Testis (tissue), 2 donors: ENCODE data around the gene CCDC121.

Experiments
- POLR2A ChIP-seq: fragments of 450-650 bp; IDR thresholded peaks from one replicate; pipeline ENCODE4 v1.6.1; 2017; ENCODE audit warnings: antibody characterized with exemption, mild to moderate bottlenecking, moderate library complexity
- TF ChIP-seq, protein P1 (sequence below), 3 experiments: fragments of 450-650 bp in 2 of 3; fragments of 200-600 bp in 1 of 3; sonication (generic) in 1 of 3; IDR thresholded peaks; one replicate each; pipeline ENCODE4 v1.5.1; 2016 to 2019; ENCODE audit warnings: antibody characterized with exemption in 3 of 3, mild to moderate bottlenecking in 2 of 3, moderate library complexity in 1 of 3

DNA sequence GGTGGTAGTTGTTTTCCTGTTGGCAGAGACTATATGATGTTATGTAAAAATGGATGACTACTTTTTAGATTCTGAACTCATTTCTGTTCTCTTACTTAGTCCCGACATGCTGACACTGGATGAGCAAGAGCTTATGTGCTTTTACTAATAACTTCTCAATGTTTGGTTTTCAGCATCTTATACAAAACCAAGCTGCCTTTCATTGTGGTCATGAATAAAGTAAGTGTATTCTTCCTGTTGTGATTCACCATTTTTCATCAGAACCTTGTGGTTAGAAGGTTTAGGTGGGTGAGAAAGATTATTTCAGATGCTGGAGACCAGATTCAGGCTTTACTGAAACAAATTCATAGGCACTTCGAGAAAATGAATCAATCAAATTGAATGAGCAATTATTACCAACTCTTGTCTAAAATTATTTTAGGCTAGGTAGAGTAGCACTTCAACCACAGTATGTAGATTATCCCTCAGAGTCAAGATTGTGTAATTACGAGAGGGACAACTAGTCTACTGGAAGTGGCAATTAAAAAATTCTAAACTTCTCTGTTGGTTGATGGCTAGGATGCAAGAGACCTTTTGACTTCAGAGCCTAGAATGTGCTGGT is 9.3 kb upstream of the CCDC121 start:
- TF ChIP-seq, protein P1, sequence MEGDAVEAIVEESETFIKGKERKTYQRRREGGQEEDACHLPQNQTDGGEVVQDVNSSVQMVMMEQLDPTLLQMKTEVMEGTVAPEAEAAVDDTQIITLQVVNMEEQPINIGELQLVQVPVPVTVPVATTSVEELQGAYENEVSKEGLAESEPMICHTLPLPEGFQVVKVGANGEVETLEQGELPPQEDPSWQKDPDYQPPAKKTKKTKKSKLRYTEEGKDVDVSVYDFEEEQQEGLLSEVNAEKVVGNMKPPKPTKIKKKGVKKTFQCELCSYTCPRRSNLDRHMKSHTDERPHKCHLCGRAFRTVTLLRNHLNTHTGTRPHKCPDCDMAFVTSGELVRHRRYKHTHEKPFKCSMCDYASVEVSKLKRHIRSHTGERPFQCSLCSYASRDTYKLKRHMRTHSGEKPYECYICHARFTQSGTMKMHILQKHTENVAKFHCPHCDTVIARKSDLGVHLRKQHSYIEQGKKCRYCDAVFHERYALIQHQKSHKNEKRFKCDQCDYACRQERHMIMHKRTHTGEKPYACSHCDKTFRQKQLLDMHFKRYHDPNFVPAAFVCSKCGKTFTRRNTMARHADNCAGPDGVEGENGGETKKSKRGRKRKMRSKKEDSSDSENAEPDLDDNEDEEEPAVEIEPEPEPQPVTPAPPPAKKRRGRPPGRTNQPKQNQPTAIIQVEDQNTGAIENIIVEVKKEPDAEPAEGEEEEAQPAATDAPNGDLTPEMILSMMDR (IDR thresholded peaks at IDR 0.05): no peak
- no peak for TF ChIP-seq POLR2A
